M059J (cell line): ENCODE data around the gene MSH3. TPM values are rescaled to one million over a fixed set of nuclear protein-coding genes. Genes with fewer than 3 reads are reported as not detected.
"Not testable (repeated sequence)": the region's sequence is repeated elsewhere in the genome, so short reads cannot be mapped to it uniquely, and the experiment has no call there.

Source experiments
- DNase-seq: peaks from one replicate; pipeline ENCODE4 v3.0.0-alpha.2; 2012; ENCODE audit warnings: low read depth
- total RNA-seq: library from RNA; depleted of rRNA; stranded (reverse); fragments of >200 nt; shearing (Covaris generic); gene quantifications from 2 replicates; pipeline ENCODE4 v1.2.3, GENCODE V29; 2014

The MSH3 gene
- total RNA-seq, 1 experiment from 2014 or later: 10.1 TPM

- DNase-seq: no peak
Measured at GRCh38 chr5:80852331-80853245, 198.1 kb downstream of the MSH3 start.

GRCh38 chr5:80853413-80853812 is 199.0 kb downstream of the MSH3 start:
- DNase-seq: no peak

GRCh38 chr5:80854583-80854982 is 200.1 kb downstream of the MSH3 start:
- DNase-seq: no peak

- DNase-seq: no peak
Measured at GRCh38 chr5:80860924-80861613, 206.6 kb downstream of the MSH3 start.

- DNase-seq: no peak
Measured at GRCh38 chr5:80863708-80864107, 209.3 kb downstream of the MSH3 start.

- no peak for DNase-seq
Measured at GRCh38 chr5:80864109-80864508, 209.7 kb downstream of the MSH3 start.

- DNase-seq: peak; percentile 2
Measured at GRCh38 chr5:80864706-80865435, 210.4 kb downstream of the MSH3 start.

- no peak for DNase-seq
Measured at GRCh38 chr5:80865551-80865950, 211.1 kb downstream of the MSH3 start.

GRCh38 chr5:80866371-80866770 is 211.9 kb downstream of the MSH3 start:
- no peak for DNase-seq

GRCh38 chr5:80867233-80867632 is 212.8 kb downstream of the MSH3 start:
- DNase-seq: no peak

GRCh38 chr5:80870442-80870841 is 216.0 kb downstream of the MSH3 start:
- DNase-seq: no peak

GRCh38 chr5:80871541-80871961 is 217.1 kb downstream of the MSH3 start:
- peak; percentile 91 for DNase-seq

GRCh38 chr5:80874162-80874561 is 219.7 kb downstream of the MSH3 start:
- peak; percentile 3 for DNase-seq

- DNase-seq: no peak
Measured at GRCh38 chr5:80877592-80877991, 223.1 kb downstream of the MSH3 start.

GRCh38 chr5:80881726-80882125 is 227.3 kb downstream of the MSH3 start:
- no peak for DNase-seq

- not testable (repeated sequence) for DNase-seq
Measured at GRCh38 chr5:80883390-80883789, 228.9 kb downstream of the MSH3 start.

- DNase-seq: no peak
Measured at GRCh38 chr5:80884086-80884813, 229.8 kb downstream of the MSH3 start.

GRCh38 chr5:80884929-80885328 is 230.5 kb downstream of the MSH3 start:
- DNase-seq: no peak

- no peak for DNase-seq
Measured at GRCh38 chr5:80885396-80886000, 231.0 kb downstream of the MSH3 start.

- no peak for DNase-seq
Measured at GRCh38 chr5:80894083-80894482, 239.6 kb downstream of the MSH3 start.

GRCh38 chr5:80895523-80895922 is 241.1 kb downstream of the MSH3 start:
- DNase-seq: no peak
